A549 (cell line): ENCODE results near the gene ITGB2.

Source experiments
- CHD2 ChIP-seq: fragments of 150-350 bp; IDR thresholded peaks from 2 replicates; pipeline ENCODE4 v1.6.1; 2014; ENCODE audit warnings: low read length; ENCODE audit not compliant: partially characterized antibody
- CTCF ChIP-seq: fragments of >200 bp; sonication (Bioruptor Twin); formaldehyde crosslinking; IDR thresholded peaks from 3 replicates; pipeline ENCODE4 v1.5.1; 2016
- E2F6 ChIP-seq: IDR thresholded peaks from 2 replicates; pipeline ENCODE4 v1.6.1; 2012; ENCODE audit warnings: low read depth, borderline replicate concordance
- ELK1 ChIP-seq: fragments of 150-350 bp; IDR thresholded peaks from 2 replicates; pipeline ENCODE4 v1.6.1; 2014; ENCODE audit warnings: low read depth, mild to moderate bottlenecking, low read length
- HDAC2 ChIP-seq: fragments of 200-600 bp; sonication (generic); IDR thresholded peaks from 2 replicates; pipeline ENCODE4 v1.6.1; 2016
- JUN ChIP-seq, 2 experiments: fragments of >200 bp; sonication (Bioruptor Twin); formaldehyde crosslinking; IDR thresholded peaks; 2 replicates in 1 of 2; 3 replicates in 1 of 2; pipeline ENCODE4 v1.6.1; 2016 to 2017
- MAX ChIP-seq: IDR thresholded peaks from 2 replicates; pipeline ENCODE4 v1.6.1; 2012
- MAZ ChIP-seq: fragments of 150-350 bp; IDR thresholded peaks from 2 replicates; pipeline ENCODE4 v1.6.1; 2014; ENCODE audit warnings: antibody characterized with exemption, low read depth, low read length, borderline replicate concordance
- POLR2A ChIP-seq: IDR thresholded peaks from 2 replicates; pipeline ENCODE4 v1.6.1; 2012; ENCODE audit warnings: mild to moderate bottlenecking, low read length
- RAD21 ChIP-seq, 2 experiments: fragments of >200 bp in 1 of 2; sonication (Bioruptor Twin) in 1 of 2; formaldehyde crosslinking in 1 of 2; IDR thresholded peaks in 1 of 2; conservative IDR thresholded peaks in 1 of 2; 2 replicates in 1 of 2; 3 replicates in 1 of 2; pipeline ENCODE4 v1.6.1; 2012 to 2018; ENCODE audit warnings: inconsistent platforms in 1 of 2
- REST ChIP-seq: fragments of 200-600 bp; sonication (generic); IDR thresholded peaks from 2 replicates; pipeline ENCODE4 v1.6.1; 2016; ENCODE audit warnings: antibody characterized with exemption, mild to moderate bottlenecking, moderate library complexity
- SMC3 ChIP-seq: fragments of >200 bp; sonication (Bioruptor Twin); formaldehyde crosslinking; IDR thresholded peaks from 3 replicates; pipeline ENCODE4 v1.6.1; 2018; ENCODE audit warnings: inconsistent platforms
- SREBF2 ChIP-seq: fragments of 450-650 bp; IDR thresholded peaks from 2 replicates; pipeline ENCODE4 v1.6.1; 2014; ENCODE audit warnings: mild to moderate bottlenecking, moderate library complexity
- ZC3H11A ChIP-seq: fragments of 450-650 bp; IDR thresholded peaks from 2 replicates; pipeline ENCODE4 v1.6.1; 2014; ENCODE audit warnings: antibody characterized with exemption, mild to moderate bottlenecking

- no peak for TF ChIP-seq E2F6
- no peak for TF ChIP-seq CTCF
- no peak for TF ChIP-seq JUN (IDR thresholded peaks at IDR 0.05)
- TF ChIP-seq SREBF2 = no peak
- no peak for TF ChIP-seq MAX
- TF ChIP-seq SMC3 = no peak
- TF ChIP-seq REST = no peak
- no peak for TF ChIP-seq POLR2A
- TF ChIP-seq ZC3H11A = no peak
- TF ChIP-seq CHD2 = no peak
- TF ChIP-seq RAD21 (conservative IDR thresholded peaks at IDR 0.05 in 1 of 2, IDR thresholded peaks at IDR 0.05 in 1 of 2) = no peak
- no peak for TF ChIP-seq HDAC2
- no peak for TF ChIP-seq MAZ
- TF ChIP-seq ELK1 = no peak
These were observed 3.1 kb downstream of the ITGB2 start for GRCh38 chr21:44917446-44918106.
